G401 (cell line): Measurements from ENCODE around the gene ARHGEF6. TPM values are rescaled to one million over a fixed set of nuclear protein-coding genes. Genes with fewer than 3 reads are reported as not detected.
A peak's percentile ranks its signal among the peaks of the same experiment; 100 is the strongest.
"Not testable (repeated sequence)": the region's sequence is repeated elsewhere in the genome, so short reads cannot be mapped to it uniquely, and the experiment has no call there.

Source experiments
- DNase-seq: peaks from one replicate; pipeline ENCODE4 v3.0.0-alpha.2; 2015; ENCODE audit warnings: low spot score
- in situ Hi-C: cut with HindIII; loops from 2 replicates; pipeline ENCODE4 v1.10.0; 2016; ENCODE audit warnings: low sequenced_read_pairs, mixed read lengths
- total RNA-seq: library from RNA; depleted of rRNA; stranded (reverse); fragments of >200 nt; shearing (Covaris generic); gene quantifications from 2 replicates; pipeline ENCODE4 v1.2.3, GENCODE V29; 2014; rRNA removed

Gene ARHGEF6, protein sequence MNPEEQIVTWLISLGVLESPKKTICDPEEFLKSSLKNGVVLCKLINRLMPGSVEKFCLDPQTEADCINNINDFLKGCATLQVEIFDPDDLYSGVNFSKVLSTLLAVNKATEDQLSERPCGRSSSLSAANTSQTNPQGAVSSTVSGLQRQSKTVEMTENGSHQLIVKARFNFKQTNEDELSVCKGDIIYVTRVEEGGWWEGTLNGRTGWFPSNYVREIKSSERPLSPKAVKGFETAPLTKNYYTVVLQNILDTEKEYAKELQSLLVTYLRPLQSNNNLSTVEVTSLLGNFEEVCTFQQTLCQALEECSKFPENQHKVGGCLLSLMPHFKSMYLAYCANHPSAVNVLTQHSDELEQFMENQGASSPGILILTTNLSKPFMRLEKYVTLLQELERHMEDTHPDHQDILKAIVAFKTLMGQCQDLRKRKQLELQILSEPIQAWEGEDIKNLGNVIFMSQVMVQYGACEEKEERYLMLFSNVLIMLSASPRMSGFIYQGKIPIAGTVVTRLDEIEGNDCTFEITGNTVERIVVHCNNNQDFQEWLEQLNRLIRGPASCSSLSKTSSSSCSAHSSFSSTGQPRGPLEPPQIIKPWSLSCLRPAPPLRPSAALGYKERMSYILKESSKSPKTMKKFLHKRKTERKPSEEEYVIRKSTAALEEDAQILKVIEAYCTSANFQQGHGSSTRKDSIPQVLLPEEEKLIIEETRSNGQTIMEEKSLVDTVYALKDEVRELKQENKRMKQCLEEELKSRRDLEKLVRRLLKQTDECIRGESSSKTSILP
- 0.10 TPM in 1 of 2 replicates, not detected in the other for total RNA-seq

DNA sequence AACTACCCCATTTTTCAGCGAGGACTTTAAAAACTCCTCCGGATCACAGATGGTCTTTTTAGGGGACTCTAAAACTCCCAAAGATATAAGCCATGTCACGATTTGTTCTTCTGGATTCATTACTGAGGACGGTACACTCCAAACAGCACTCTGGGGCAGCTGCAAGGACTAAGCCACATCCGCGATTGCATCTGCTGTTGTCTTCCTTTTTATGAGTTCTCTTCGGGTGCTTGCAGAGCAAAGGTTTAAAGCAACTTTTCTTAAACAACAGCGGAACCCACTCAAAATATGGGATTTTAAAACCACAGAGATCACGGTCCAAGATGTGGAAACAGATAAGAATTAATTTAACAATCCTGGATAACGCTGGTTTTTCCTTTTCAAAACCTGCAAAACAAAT lies at the start of gene ARHGEF6:
TSS of gene ARHGEF6 (minus strand) at position 170 of the 400 bp plus-strand sequence. CDS start at position 120, 50 bp downstream.
- in situ Hi-C loops: no loop called here

DNA sequence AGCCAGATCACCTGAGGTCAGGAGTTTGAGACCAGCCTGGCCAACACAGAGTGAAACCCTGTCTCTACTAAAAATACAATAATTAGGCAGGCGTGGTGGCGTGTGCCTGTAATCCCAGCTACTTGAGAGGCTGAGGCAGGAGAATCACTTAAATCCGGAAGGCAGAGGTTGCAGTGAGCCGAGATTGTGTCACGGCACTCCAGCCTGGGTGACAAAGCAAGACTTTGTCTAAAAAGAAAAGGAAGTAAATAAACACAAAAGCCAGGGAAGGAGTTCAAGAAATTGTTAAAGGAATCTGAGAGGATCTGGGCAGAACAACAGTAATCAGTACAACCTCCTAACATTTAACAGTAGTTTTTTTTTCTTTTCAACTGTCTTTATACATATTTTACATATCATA lies 48.7 kb upstream of the ARHGEF6 start:
- no peak for DNase-seq
- in situ Hi-C loops: no loop called here

More for the DNA sequence above, at the start of gene ARHGEF6:
- DNase-seq: no peak

DNA sequence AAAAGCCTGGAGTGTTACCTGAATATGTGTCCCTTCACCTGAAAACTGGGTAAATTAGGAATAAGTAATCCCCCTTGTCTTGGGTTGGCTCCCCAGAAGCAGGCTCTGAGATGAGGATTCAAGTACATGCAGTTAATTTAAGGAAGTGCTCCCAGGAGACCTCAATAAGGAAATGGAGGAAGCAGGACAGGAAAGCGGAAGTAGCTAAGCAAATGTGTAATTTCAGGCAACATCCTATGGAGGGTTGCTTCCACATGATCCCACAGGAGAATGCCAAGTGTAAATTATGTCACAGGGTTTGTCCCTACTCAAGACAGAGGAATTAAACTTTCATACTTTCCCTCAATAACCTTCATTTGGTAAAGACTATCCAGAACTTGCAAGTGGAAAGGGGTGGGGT lies 48.1 kb upstream of the ARHGEF6 start:
- no peak for DNase-seq
- in situ Hi-C loops: no loop called here

DNA sequence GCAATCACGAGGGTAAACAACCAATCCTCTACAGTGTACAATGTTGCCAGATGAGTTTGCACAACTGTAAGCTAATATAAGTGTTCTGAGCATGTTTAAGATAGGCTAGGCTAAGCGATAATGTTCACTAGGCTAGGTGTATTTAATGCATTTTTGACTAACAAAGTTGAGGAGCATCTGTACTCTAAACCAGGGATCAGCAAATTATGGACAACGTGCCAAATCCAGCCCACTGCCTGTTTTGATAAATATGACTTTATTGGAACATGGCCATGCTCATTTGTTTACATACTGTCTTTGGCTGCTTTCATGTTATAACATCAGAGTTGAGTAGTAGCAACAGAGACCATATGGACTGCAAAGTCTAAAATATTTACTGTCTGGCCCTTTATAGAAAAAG lies 46.3 kb upstream of the ARHGEF6 start:
- no peak for DNase-seq
- in situ Hi-C loops: no loop called here

DNA sequence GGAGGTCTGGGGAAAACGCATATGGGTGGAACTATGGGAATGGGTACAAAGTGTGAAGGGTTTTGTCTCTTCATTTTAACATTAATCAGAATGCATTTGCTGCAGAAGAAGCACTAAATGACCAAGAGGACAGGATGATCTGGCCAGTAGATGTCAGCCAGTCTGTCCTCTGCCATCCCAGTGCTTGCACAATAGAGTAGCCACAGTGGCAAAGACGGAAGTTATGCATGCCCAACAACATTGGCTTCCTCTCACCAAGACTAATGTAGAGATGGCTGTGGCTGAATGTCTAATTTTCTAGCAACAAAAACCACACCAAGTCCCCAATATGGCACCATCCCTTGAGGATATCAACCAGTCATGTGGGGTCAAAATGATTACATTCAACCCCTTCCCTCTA lies 45.0 kb upstream of the ARHGEF6 start:
- in situ Hi-C loops: no loop called here
- DNase-seq: no peak

DNA sequence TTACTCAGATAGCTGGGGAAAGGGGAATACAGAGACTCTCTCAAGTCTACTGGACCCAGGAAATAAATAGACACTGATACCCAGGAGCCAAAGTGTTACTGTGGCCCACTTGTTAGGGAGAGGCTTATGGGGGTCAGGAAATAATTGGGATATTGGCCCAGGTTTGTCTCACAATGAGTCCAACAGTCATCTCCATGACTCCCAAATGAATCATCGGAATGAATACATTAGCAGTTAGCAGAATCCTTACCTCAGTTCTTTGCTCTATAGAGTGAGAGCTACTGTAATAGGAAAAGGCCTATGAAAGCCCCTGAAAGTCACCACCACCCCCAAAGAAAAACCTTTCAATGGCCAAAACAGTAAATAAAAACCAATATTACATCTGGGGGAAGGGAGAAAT lies 42.4 kb upstream of the ARHGEF6 start:
- no peak for DNase-seq
- in situ Hi-C loops: no loop called here

DNA sequence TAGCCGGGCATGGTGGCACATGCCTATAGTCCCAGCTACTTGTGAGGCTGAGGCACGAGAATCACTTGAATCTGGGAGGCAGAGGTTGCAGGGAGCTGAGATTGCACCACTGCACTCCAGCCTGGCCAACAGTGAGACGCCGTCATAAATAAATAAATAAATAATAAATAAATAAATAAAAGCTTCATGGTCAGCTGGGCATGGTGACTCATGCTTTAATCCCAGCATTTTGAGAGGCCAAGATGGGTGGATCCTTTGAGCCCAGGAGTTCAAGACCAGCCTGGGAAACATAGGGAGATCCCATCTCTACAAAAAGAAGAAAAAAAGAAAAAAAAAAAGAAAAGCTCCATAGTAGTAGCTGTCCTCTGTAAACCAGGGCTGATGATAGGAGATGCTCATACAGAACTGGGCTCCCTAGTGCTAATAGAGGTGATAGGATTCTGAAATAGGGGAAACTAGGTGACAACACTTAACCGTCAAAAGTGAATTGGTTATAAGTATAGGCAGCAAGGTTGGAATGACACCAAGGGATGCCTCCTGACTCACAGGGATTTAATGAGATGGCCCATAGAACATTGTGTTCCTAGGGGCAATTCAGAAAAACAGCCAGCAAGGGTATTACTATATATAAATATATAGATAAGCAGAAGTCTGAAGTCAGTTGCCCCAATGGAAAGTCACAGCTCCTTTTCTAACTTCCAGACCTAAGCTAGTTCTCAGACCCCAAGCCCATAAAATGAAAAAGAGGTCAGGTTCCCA lies 41.8 kb upstream of the ARHGEF6 start:
- no peak for DNase-seq
- in situ Hi-C loops: no loop called here

DNA sequence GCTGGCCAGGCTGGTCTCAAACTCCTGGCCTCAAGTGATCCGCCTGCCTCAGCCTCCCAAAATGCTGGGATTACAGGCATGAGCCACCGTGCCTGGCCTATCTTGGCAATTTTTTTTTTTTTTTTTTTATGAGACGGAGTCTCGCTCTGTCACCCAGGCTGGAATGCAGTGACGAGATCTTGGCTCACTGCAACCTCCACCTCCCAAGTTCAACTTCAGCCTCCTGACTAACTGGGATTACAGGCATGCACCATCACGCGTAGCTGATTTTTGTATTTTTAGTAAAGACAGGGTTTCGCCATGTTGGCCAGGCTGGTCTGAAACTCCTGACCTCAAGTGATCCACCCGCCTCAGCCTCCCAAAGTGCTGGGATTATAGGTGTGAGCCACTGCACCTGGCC lies 39.0 kb upstream of the ARHGEF6 start:
- DNase-seq, in situ Hi-C loops: not testable (repeated sequence)

DNA sequence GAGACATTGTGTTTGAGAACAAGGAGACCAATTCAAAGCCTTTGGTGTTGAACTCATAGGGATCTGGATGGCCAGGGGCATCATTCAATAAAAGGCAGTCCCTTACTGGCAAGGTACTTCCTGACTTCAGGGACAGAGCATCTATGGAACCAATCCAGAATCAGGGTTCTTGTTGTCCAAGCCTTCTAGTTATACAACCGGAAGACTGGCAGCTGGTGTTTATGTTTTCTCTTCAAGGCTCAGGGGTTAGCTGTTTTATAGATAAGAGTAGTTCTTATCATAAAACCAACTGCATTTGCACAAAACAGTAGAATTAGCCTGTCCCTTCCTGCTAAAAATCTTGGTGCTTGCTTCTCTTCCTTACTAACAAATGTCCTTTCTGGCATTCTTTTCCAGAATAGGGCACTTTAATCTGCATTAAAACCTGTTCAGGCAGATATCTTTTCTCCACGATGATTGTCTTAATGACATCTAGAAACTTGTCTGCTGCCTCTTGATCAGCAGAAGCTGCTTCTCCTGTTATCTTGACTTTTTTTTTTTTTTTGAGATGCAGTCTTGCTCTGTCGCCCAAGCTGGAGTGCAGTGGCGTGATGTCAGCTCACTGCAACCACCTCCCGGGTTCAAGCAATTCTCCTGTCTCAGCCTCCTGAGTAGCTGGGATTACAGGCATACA lies 38.4 kb upstream of the ARHGEF6 start:
- in situ Hi-C loops: no loop called here
- peak; percentile 18 for DNase-seq

DNA sequence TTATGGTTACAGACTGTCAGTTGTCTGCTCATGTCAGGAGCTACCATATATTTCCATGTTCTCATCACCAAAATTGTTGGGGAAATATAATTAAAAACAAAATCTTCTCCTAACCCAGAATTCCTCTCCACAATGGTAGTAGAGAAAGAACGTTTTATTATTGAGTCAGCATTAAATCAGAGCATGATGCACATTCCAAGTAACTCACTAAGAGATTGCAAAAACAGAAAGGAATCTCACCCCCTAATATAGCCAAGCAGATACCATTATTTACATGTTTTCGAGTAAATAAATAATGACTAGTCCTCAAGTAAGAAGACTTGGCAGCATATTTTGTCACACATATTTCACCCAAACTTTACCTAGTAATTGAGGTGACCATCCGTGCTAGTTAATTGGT lies 36.2 kb upstream of the ARHGEF6 start:
- no peak for DNase-seq
- in situ Hi-C loops: no loop called here

DNA sequence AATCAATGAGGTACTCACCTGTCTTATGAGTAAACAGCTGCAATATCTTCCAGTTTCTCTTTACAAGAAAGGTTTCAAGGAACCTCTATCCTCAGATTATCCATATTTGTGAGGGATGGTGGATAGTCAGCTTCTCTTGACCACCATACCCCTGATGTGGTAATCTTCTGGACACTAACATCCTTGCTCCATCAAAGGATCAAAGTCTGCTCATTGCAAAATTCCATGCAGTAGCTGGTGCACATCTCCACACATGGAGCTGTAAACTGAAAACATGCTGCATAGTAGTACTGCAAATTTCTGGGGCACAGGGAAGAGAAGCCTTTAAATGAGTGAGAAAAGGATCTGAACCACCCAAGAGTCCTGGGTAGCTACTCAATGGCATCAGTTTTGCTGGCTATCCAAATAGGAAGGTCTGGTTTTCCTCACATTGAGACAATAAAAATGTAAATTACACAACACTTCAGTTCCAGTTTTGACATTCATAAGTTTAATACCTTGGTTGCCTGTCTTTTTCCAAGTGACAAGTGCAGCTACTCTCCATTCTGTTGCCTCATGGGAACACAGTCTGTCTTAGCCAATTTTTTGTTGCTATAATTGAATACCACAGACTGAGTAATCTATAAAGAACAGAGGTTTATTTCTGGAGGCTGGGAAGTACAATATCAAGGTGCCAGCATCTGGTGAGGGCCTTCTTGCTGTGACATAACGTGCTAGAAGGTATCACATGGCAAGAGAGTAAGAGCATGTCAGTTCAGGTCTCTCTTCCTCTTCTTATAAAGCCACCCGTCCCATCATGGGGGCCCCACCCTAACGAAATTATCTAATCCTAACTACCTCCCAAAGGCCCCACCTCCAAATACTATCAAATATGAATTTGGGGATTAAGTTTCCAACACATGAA lies 34.4 kb upstream of the ARHGEF6 start:
- in situ Hi-C loops: no loop called here
- DNase-seq: no peak

DNA sequence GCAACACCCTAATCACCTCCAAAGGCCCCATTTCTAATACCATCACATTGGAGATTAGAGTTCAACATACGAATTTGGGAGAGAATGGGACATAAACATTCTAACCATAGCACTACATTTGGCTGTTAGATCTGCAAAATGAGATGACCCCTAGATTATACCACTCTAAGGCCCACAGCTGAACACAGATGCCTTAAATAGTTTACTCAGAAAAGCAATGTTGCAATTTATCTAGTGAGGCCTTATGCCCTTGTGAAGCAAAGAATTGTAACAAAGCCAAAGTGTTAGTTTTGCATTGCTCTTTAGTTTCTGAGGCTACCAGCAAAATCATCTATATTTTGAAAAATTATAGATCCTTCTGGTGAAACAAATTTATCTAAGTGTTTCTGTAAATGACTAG lies 31.6 kb upstream of the ARHGEF6 start:
- no peak for DNase-seq
- in situ Hi-C loops: no loop called here

DNA sequence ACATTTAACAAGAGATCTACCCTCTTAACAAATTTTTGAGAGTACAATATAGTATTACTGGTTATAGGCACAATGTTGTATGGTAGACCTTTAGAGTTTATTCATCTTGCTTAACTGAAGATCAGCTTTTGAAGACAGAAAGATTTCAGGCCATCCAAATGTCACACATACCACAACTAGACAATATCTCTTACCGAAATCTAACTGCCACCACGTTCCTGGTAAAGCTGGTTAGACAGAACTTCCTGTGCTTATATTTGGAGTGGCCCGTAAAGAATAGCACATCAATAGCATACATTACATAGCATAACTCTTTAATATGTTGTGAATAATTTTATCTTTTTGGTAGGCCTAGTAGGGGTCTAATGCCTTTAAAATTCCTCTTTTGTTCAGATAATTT lies 29.8 kb upstream of the ARHGEF6 start:
- in situ Hi-C loops: no loop called here
- no peak for DNase-seq

DNA sequence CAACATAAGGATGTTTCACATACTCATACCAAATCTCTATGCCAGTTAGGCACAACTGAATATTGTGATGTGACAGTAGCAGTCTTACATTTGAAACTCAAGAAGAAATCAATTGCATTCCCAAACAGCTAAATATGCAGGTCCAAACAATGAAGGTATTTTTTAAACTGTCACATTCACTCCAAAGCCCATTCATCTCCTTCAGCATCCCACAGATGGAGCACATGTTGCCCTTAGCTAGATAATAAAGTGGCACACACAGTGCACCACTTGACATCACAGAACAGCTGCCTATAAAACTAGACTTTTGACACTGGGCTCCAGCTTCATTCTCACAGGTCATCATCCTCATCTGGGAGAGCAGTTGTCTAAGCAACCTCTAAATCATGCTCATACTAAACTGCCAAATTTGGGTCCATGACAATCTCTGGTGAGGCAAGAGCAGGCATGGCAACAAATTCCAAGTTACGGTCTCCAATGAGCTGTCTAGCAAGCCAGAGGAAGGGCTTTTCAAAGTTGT lies 26.2 kb upstream of the ARHGEF6 start:
- in situ Hi-C loops: no loop called here
- DNase-seq: no peak

DNA sequence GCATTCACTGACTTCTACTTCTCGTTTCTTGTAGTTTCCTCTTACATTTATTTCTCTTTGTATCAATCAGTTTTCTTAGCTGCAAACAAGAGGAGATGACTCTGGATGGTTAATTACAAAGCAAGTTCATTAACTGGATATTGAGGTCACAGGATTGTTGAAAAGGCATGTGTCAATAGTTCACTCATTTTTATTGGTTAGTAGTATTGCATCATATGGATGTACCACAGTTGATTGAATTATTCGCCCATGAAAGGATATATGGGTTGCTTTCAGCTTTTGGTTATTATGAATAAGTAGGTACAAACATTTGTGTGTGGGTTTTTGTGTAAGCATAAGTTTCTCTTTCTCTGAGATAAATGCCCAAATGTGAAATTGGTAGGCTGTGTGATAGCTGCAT lies 21.8 kb upstream of the ARHGEF6 start:
- DNase-seq: no peak
- in situ Hi-C loops: no loop called here

DNA sequence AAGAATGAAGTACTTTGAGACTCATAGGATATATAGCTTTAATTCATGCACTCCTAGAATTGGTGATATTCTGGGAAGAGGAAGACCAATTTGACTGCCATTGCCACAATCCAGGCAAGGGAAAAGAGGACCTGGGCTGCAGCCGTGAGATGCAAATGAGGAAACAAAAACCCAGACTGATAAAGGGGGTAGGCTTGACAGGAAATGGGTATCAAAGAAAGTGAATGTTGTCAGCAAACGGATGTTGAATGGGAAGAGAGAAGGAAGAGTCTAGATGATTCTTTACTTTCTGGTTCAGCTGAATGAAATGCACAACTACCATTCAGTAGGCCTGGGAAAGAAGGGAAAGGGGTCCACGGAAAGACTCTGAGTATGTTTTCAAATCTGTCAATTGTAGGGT lies 17.1 kb upstream of the ARHGEF6 start:
- DNase-seq: no peak
- in situ Hi-C loops: no loop called here

DNA sequence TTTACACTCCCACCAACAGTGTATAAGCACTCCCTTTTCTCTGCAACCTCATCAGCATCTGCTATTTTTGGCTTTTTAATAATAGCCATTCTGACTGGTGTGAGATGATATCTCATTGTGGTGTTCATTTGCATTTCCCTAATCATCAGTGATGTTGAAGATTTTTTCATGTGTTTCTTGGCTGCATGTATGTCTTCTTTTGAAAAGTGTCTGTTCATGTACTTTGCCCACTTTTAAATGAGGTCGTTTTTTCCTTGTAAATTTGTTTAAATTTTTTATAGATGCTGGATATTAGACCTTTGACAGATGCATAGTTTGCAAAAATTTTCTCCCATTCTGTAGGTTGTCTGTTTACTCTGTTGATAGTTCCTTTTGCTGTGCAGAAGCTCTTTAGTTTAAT lies 14.4 kb upstream of the ARHGEF6 start:
- in situ Hi-C loops, DNase-seq: not testable (repeated sequence)

DNA sequence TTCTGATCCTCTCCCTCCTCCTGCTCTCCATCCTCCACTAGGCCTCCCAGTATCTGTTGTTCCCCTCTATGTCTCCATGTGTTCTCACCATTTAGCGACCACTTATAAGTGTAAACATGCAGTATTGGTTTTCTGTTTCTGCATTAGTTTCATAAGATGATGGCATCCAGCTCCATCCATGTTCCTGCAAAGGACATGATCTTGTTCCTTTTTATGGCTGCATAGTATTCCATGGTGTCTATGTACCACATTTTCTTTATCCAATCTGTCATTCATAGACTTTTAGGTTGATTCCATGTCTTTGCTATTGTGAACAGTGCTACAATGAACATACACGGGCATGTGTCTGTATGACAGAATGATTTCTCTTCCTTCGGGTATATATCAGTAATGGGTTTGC lies 13.9 kb upstream of the ARHGEF6 start:
- not testable (repeated sequence) for DNase-seq

More for the DNA sequence above, 13.9 kb upstream of the ARHGEF6 start:
- in situ Hi-C loops: not testable (repeated sequence)
